ENCODE data around the gene PDGFD. TPM values are rescaled to one million over a fixed set of nuclear protein-coding genes. Genes with fewer than 3 reads are reported as not detected.

Gene PDGFD
- total RNA-seq, 1 experiment from 2014 or later, result 1.7 TPM

- Histone ChIP-seq H3K23ac (ENCODE audit: insufficient read length, low read depth, low read length) (no peak overlapping the region), H3K14ac (ENCODE audit: insufficient read depth, low read length) (no peak overlapping the region), H3K4me2 (ENCODE audit: insufficient read depth, insufficient read length, low read length) (no peak overlapping the region), H3K79me1 (ENCODE audit: insufficient read depth, low read depth, low read length, poor library complexity, severe bottlenecking) (no peaks in the 10 kb centered on the region), H3K18ac (ENCODE audit: insufficient read length, low read depth, low read length) (no peak overlapping the region), H3K9me3 (ENCODE audit: control insufficient read depth, low read depth, low read length) (no peaks in the 10 kb centered on the region), H2AFZ (ENCODE audit: low read length) (no peak overlapping the region), H2BK20ac (ENCODE audit: low read depth, low read length, poor library complexity, severe bottlenecking) (no peak overlapping the region), H2BK12ac (ENCODE audit: insufficient read length, low read depth, low read length) (no peak overlapping the region), H4K5ac (ENCODE audit: insufficient read length, low read depth, low read length) (no peak overlapping the region), H3T11ph (ENCODE audit: low read length) (no peak overlapping the region), H3K4me1 (ENCODE audit: insufficient read depth, low read length) (no peaks in the 10 kb centered on the region), H3K27me3 (ENCODE audit: insufficient read depth, low read length) (no peaks in the 10 kb centered on the region), H2BK120ac (ENCODE audit: low read depth, low read length, poor library complexity, severe bottlenecking) (no peak overlapping the region), H3K23me2 (ENCODE audit: insufficient read length, low read depth, low read length, poor library complexity, severe bottlenecking) (no peaks in the 10 kb centered on the region), H3K79me2 (ENCODE audit: insufficient read depth, low read length) (no peaks in the 10 kb centered on the region), H4K91ac (ENCODE audit: insufficient read length, low read depth, low read length) (no peak overlapping the region), H3K4ac (ENCODE audit: low read depth, low read length) (no peak overlapping the region), H2BK5ac (ENCODE audit: insufficient read length, low read length) (no peak overlapping the region), H3K27ac (ENCODE audit: insufficient read length, low read depth, low read length) (no peak overlapping the region), H3K9ac (ENCODE audit: extremely low read depth, insufficient read length, low read length) (no peak overlapping the region), H4K20me1 (ENCODE audit: control insufficient read depth, insufficient read depth, insufficient read length) (no peaks in the 10 kb centered on the region), H3K56ac (ENCODE audit: insufficient read length, low read depth, low read length) (no peak overlapping the region), H4K8ac (replicated peaks; ENCODE audit: insufficient read length, low read depth, low read length) (no peak overlapping the region), H2BK15ac (ENCODE audit: low read depth, low read length) (no peak overlapping the region), H2AK5ac (ENCODE audit: insufficient read length, low read length) (no peak overlapping the region)
- H3K27ac Mint-ChIP-seq, result no peak overlapping the region
- no peak for TF ChIP-seq CTCF (conservative IDR thresholded peaks at IDR 0.05)
- no peaks in the 10 kb centered on the region; a peak in 1 of 7 replicates for H3K36me3 Mint-ChIP-seq (ENCODE audit: insufficient read depth in 1 of 3, low read depth in 3 of 3)
- no peaks in the 10 kb centered on the region for H3K27me3 Mint-ChIP-seq (ENCODE audit: low read depth)
- WGBS (ENCODE audit: extremely low coverage, insufficient read length, low lambda C conversion rate), result no CpG with 5 or more reads among the region's 2 CpGs
- no peak overlapping the region for H3K4me3 Mint-ChIP-seq
- H3K9me3 Mint-ChIP-seq, result no peaks in the 10 kb centered on the region; a peak in 1 of 5 replicates
- no peak for DNase-seq
- peaks cover 0 to 6% of the 10 kb centered on the region in 2 experiments; a peak in 1 of 4 replicates for H3K4me1 Mint-ChIP-seq
Measured at GRCh38 chr11:103893371-103893770, 270.6 kb downstream of the PDGFD start.
